ENCODE data around the gene DCC. TPM values are rescaled to one million over a fixed set of nuclear protein-coding genes. Genes with fewer than 3 reads are reported as not detected.

The DCC gene
- polyA plus RNA-seq, 1 of the 3 experiments (the other 2 are of a cell fraction) = 0.20 TPM

DNA sequence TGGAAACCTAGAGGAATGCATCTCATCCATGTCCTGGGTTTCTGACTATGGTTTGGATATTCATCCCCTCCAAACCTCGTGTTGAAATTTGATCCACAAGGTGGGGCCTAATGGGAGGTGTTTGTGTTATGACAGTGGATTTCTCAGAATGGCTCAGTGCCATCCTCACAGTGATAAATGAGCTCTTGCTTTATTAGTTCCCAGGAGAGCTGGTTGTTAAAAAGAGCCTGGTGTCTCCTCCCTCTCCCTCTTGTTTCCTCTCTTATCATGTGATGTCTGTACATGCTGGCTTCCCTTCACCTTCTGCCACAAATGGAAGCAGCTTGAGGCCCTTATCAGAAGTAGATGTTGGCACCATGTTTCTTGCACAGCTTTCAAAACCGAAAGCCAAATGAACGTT is 424.3 kb downstream of the DCC start:
- DNase-seq = no peak
- Histone ChIP-seq H3K9me3 (0 out of 2 replicates have a peak, but pooled peaks cover 3% of the 10 kb centered on the region), H3K9me2 (peaks cover 3% of the 10 kb centered on the region; the same call in 1 of the 2 replicates), H3K27me3 (ENCODE audit: insufficient read depth) (no peaks in the 10 kb centered on the region), H3K4me1 (ENCODE audit: control insufficient read depth in 1 of 2, insufficient read depth in 2 of 2, low read depth in 1 of 2, low read length in 1 of 2) (peaks cover 0 to 4% of the 10 kb centered on the region in 2 experiments; a peak in 1 of 4 replicates), H3K36me3 (replicated peaks in 1 of 2; ENCODE audit: control insufficient read depth in 1 of 2, insufficient read depth in 2 of 2, low read length in 1 of 2) (no peaks in the 10 kb centered on the region), H3K4me3 (ENCODE audit: low read depth in 2 of 2, low read length in 1 of 2) (no peak overlapping the region), H3F3A (replicated peaks; ENCODE audit: insufficient read depth) (no peaks in the 10 kb centered on the region), H2AFZ (ENCODE audit: low read depth) (no peak overlapping the region), H3K27ac (ENCODE audit: low read depth in 2 of 2, low read length in 1 of 2) (no peak overlapping the region), H3K4me2 (no peak overlapping the region), H3K79me2 (ENCODE audit: insufficient read depth) (no peaks in the 10 kb centered on the region), H3K9ac (no peak overlapping the region), H4K20me1 (ENCODE audit: insufficient read depth) (no peaks in the 10 kb centered on the region)
- WGBS (ENCODE audit: low lambda C conversion rate) = 23% methylated on average over 3 of the region's 3 CpGs
- CTCF ChIA-PET = no interaction called here
- TF ChIP-seq NRF1 (IDR thresholded peaks at IDR 0.05; ENCODE audit: low read depth, low read length) (no peak), MEF2A (IDR thresholded peaks at IDR 0.05; ENCODE audit: borderline replicate concordance, low read depth) (no peak), RAD21 (IDR thresholded peaks at IDR 0.05; ENCODE audit: low read length) (no peak), TAF1 (IDR thresholded peaks at IDR 0.05; ENCODE audit: borderline replicate concordance, low read depth, low read length) (no peak), MXI1 (IDR thresholded peaks at IDR 0.05; ENCODE audit: low read depth, low read length) (no peak), RXRA (IDR thresholded peaks at IDR 0.05; ENCODE audit: borderline replicate concordance, low read depth) (no peak)
- TF ChIP-seq, protein P1, sequence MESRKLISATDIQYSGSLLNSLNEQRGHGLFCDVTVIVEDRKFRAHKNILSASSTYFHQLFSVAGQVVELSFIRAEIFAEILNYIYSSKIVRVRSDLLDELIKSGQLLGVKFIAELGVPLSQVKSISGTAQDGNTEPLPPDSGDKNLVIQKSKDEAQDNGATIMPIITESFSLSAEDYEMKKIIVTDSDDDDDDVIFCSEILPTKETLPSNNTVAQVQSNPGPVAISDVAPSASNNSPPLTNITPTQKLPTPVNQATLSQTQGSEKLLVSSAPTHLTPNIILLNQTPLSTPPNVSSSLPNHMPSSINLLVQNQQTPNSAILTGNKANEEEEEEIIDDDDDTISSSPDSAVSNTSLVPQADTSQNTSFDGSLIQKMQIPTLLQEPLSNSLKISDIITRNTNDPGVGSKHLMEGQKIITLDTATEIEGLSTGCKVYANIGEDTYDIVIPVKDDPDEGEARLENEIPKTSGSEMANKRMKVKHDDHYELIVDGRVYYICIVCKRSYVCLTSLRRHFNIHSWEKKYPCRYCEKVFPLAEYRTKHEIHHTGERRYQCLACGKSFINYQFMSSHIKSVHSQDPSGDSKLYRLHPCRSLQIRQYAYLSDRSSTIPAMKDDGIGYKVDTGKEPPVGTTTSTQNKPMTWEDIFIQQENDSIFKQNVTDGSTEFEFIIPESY (IDR thresholded peaks at IDR 0.05; ENCODE audit: borderline replicate concordance, low read depth) = no peak
- TF ChIP-seq, protein P2, sequence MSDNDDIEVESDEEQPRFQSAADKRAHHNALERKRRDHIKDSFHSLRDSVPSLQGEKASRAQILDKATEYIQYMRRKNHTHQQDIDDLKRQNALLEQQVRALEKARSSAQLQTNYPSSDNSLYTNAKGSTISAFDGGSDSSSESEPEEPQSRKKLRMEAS (IDR thresholded peaks at IDR 0.05; ENCODE audit: low read depth) = no peak
- TF ChIP-seq, protein P3, sequence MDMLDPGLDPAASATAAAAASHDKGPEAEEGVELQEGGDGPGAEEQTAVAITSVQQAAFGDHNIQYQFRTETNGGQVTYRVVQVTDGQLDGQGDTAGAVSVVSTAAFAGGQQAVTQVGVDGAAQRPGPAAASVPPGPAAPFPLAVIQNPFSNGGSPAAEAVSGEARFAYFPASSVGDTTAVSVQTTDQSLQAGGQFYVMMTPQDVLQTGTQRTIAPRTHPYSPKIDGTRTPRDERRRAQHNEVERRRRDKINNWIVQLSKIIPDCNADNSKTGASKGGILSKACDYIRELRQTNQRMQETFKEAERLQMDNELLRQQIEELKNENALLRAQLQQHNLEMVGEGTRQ (IDR thresholded peaks at IDR 0.05; ENCODE audit: borderline replicate concordance, low read depth, low read length) = no peak
- TF ChIP-seq, protein P4, sequence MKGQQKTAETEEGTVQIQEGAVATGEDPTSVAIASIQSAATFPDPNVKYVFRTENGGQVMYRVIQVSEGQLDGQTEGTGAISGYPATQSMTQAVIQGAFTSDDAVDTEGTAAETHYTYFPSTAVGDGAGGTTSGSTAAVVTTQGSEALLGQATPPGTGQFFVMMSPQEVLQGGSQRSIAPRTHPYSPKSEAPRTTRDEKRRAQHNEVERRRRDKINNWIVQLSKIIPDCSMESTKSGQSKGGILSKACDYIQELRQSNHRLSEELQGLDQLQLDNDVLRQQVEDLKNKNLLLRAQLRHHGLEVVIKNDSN (IDR thresholded peaks at IDR 0.05; ENCODE audit: borderline replicate concordance, low read depth) = no peak
- POLR2A ChIA-PET = interaction anchor here (0.7 kb wide), 1 partner anchor 248 kb away, joined by 3 read pairs; no protein-coding TSS in a partner anchor

DNA sequence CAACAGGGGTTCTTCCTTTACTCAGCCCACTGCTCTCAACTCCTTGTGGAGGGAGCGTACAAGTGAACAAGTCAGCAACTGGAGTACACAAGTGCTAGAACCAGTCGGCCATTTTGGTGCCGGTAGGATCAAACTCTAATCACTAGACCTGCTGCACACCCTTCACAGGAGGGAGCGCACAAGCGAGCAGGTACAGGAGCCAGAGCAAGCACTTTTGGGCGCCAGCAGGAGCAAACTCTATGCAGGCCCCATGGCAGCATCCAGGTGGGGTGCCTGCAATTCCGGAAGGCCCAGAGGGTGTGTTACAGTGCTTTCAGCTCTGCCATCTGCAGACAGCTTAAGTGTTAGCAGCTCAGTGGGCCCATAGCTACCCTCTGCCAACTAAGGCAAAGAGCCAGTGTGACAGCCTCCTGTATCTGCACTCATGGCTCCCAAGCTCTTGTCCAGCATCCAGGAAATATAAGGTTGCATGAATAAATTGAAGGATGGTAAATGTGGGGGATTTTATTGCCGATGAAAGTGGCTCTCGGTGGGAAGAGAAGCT is 426.1 kb downstream of the DCC start:
- no peaks in the 10 kb centered on the region for H3K9me2 ChIP-seq
- DNase-seq = no peak
- H3K79me2 ChIP-seq (ENCODE audit: insufficient read depth) = no peaks in the 10 kb centered on the region
- WGBS (ENCODE audit: low lambda C conversion rate) = 37% methylated on average over 7 of the region's 9 CpGs
- H3F3A ChIP-seq (replicated peaks; ENCODE audit: insufficient read depth) = no peaks in the 10 kb centered on the region
- ChIA-PET CTCF (no interaction called here), POLR2A (no interaction called here)
- no peak overlapping the region for H2AFZ ChIP-seq (ENCODE audit: low read depth)
- no peaks in the 10 kb centered on the region for H3K36me3 ChIP-seq (replicated peaks in 1 of 2; ENCODE audit: control insufficient read depth in 1 of 2, insufficient read depth in 2 of 2, low read length in 1 of 2)
- peaks cover 0 to 4% of the 10 kb centered on the region in 2 experiments; a peak in 1 of 4 replicates for H3K4me1 ChIP-seq (ENCODE audit: control insufficient read depth in 1 of 2, insufficient read depth in 2 of 2, low read depth in 1 of 2, low read length in 1 of 2)
- no peak overlapping the region for H3K4me2 ChIP-seq
- H3K27me3 ChIP-seq (ENCODE audit: insufficient read depth) = no peaks in the 10 kb centered on the region
- H3K9ac ChIP-seq = no peak overlapping the region
- no peak overlapping the region for H3K4me3 ChIP-seq (ENCODE audit: low read depth in 2 of 2, low read length in 1 of 2)
- H3K27ac ChIP-seq (ENCODE audit: low read depth in 2 of 2, low read length in 1 of 2) = no peak overlapping the region
- no peaks in the 10 kb centered on the region for H3K9me3 ChIP-seq
- TF ChIP-seq NRF1 (IDR thresholded peaks at IDR 0.05; ENCODE audit: low read depth, low read length) = no peak
- TF ChIP-seq FOXJ3 (CRISPR knock-in tag; IDR thresholded peaks at IDR 0.05) = no peak
- TF ChIP-seq, protein P5, sequence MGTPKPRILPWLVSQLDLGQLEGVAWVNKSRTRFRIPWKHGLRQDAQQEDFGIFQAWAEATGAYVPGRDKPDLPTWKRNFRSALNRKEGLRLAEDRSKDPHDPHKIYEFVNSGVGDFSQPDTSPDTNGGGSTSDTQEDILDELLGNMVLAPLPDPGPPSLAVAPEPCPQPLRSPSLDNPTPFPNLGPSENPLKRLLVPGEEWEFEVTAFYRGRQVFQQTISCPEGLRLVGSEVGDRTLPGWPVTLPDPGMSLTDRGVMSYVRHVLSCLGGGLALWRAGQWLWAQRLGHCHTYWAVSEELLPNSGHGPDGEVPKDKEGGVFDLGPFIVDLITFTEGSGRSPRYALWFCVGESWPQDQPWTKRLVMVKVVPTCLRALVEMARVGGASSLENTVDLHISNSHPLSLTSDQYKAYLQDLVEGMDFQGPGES (IDR thresholded peaks at IDR 0.05; ENCODE audit: low read depth, low read length) = no peak
- no peaks in the 10 kb centered on the region for H4K20me1 ChIP-seq (ENCODE audit: insufficient read depth)
